Spinal cord (tissue), 10 donors: ENCODE data around the gene IGHMBP2. TPM values are rescaled to one million over a fixed set of nuclear protein-coding genes. Genes with fewer than 3 reads are reported as not detected.
"Not testable (repeated sequence)": the region's sequence is repeated elsewhere in the genome, so short reads cannot be mapped to it uniquely, and the experiment has no call there.

Experiments used
- DNase-seq, 6 donors: peaks; one replicate each; pipeline versions ENCODE4 v3.0.0 to v3.0.0-alpha.2; 2013 to 2015; ENCODE audit warnings: low spot score in 6 of 6, low read depth in 4 of 6
- H3K27ac ChIP-seq: one replicate; pipeline ENCODE4 v1.5.1; 2013; ENCODE audit warnings: low read depth, low read length, control low read depth
- H3K27me3 ChIP-seq: one replicate; pipeline ENCODE4 v1.6.1; 2013; ENCODE audit warnings: low read length; ENCODE audit not compliant: control insufficient read depth, insufficient read depth
- H3K36me3 ChIP-seq: one replicate; pipeline ENCODE4 v1.6.1; 2013; ENCODE audit warnings: low read length; ENCODE audit not compliant: control insufficient read depth, insufficient read depth
- H3K4me1 ChIP-seq: one replicate; pipeline ENCODE4 v1.6.1; 2013; ENCODE audit warnings: low read length; ENCODE audit not compliant: control insufficient read depth, insufficient read depth
- H3K4me3 ChIP-seq: one replicate; pipeline ENCODE4 v1.5.1; 2013; ENCODE audit warnings: low read depth, low read length, control low read depth
- H3K9me3 ChIP-seq: one replicate; pipeline ENCODE4 v1.6.1; 2013; ENCODE audit warnings: low read length; ENCODE audit not compliant: control insufficient read depth, insufficient read depth
- WGBS: methylation state at CpG from one replicate; pipeline ENCODE4 v1.1.5; 2013; ENCODE audit warnings: missing lambda C conversion rate; ENCODE audit not compliant: insufficient coverage; 5-methylcytosine and 5-hydroxymethylcytosine counted together
- long read RNA-seq, 4 donors: transcript quantifications; one replicate each; lab custom pipeline, GENCODE V29; 2026
- polyA plus RNA-seq, 2 donors: library from polyadenylated mRNA; unstranded; fragments of 120-200 nt; gene quantifications; one replicate each; pipeline ENCODE4 v1.2.1, GENCODE V29; 2013; ENCODE audit not compliant: insufficient read length in 2 of 2
- total RNA-seq, 2 donors: library from RNA; depleted of rRNA in 1 of 2; stranded (reverse); fragments of 120-200 nt in 1 of 2; fragments of >200 nt in 1 of 2; gene quantifications; one replicate each; pipeline versions ENCODE4 v1.2.3 to v1.2.4, GENCODE V29; 2013 to 2014
- donor health status: healthy.

The IGHMBP2 gene
- total RNA-seq (10 to 100 TPM; 11.4 to 12.7 TPM), polyA plus RNA-seq (10 to 100 TPM; 19.4 to 28.1 TPM)
- long read RNA-seq, donor 1, partial matches to known transcripts = 0 of 4 reads
- long read RNA-seq, donor 1, other reads (novel, unspliced or antisense) = 0 of 4 reads
- long read RNA-seq, donor 2, partial matches to known transcripts = 0 of 2 reads
- long read RNA-seq, donor 2, other reads (novel, unspliced or antisense) = 0 of 2 reads
- long read RNA-seq, donor 3, partial matches to known transcripts = 0 of 1 reads
- long read RNA-seq, donor 3, other reads (novel, unspliced or antisense) = 0 of 1 reads
- long read RNA-seq, donor 4, partial matches to known transcripts = 0 of 1 reads
- long read RNA-seq, donor 4, other reads (novel, unspliced or antisense) = 0 of 1 reads

GRCh38 chr11:68903288-68904247 is at the start of gene IGHMBP2, which contains the start of gene MRPL21:
IGHMBP2 (plus strand) TSS chr11:68903891; CDS start chr11:68903953, 62 bp downstream.
MRPL21 (minus strand) TSS chr11:68903832; CDS start chr11:68903810, 22 bp downstream.
- under 1% methylated on average over 78 of the region's 78 CpGs for WGBS
- peak within 1 kb of the TSS; percentile 50 for H3K27ac ChIP-seq
- no peaks in the 10 kb centered on the region for H3K9me3 ChIP-seq
- peaks cover 37% of the 10 kb centered on the region for H3K36me3 ChIP-seq
- H3K27me3 ChIP-seq = no peaks in the 10 kb centered on the region
- peak in 5 of 6 donors; percentile 69 to 94 (median 78) for DNase-seq
- peaks cover 17% of the 10 kb centered on the region for H3K4me1 ChIP-seq
- peak within 1 kb of the TSS; percentile 99 for H3K4me3 ChIP-seq

GRCh38 chr11:68854273-68854958 is 49.3 kb upstream of the IGHMBP2 start:
- Histone ChIP-seq H3K4me1 (peaks cover 21% of the 10 kb centered on the region), H3K9me3 (no peaks in the 10 kb centered on the region), H3K27ac (no peak overlapping the region), H3K4me3 (peak overlapping the region; percentile 48), H3K27me3 (peaks cover 34% of the 10 kb centered on the region), H3K36me3 (no peaks in the 10 kb centered on the region)
- WGBS = 8% methylated on average over 27 of the region's 42 CpGs
- no peak for DNase-seq

- peaks cover 21% of the 10 kb centered on the region for H3K4me1 ChIP-seq
- WGBS = under 1% methylated on average over 60 of the region's 62 CpGs
- H3K36me3 ChIP-seq = no peaks in the 10 kb centered on the region
- H3K27me3 ChIP-seq = peaks cover 34% of the 10 kb centered on the region
- DNase-seq = no peak
- peak overlapping the region; percentile 48 for H3K4me3 ChIP-seq
- no peaks in the 10 kb centered on the region for H3K9me3 ChIP-seq
- H3K27ac ChIP-seq = peak overlapping the region; percentile 52
Observed at GRCh38 chr11:68855205-68855981, 48.3 kb upstream of the IGHMBP2 start.

- not testable (repeated sequence) for H3K36me3 ChIP-seq
- WGBS = 96% methylated on average over 11 of the region's 21 CpGs
- peaks cover 34% of the 10 kb centered on the region for H3K27me3 ChIP-seq
Observed at GRCh38 chr11:68856425-68857030, 47.2 kb upstream of the IGHMBP2 start.

GRCh38 chr11:68857037-68857586 is 46.6 kb upstream of the IGHMBP2 start:
- Histone ChIP-seq H3K27me3 (peaks cover 30% of the 10 kb centered on the region), H3K36me3 (no peaks in the 10 kb centered on the region), H3K9me3 (no peaks in the 10 kb centered on the region), H3K4me1 (peaks cover 21% of the 10 kb centered on the region), H3K4me3 (no peak overlapping the region), H3K27ac (no peak overlapping the region)
- 100% methylated on average over 2 of the region's 8 CpGs for WGBS
- DNase-seq = no peak

More at GRCh38 chr11:68856425-68857030, 47.2 kb upstream of the IGHMBP2 start:
- not testable (repeated sequence) for H3K9me3 ChIP-seq, DNase-seq, H3K27ac ChIP-seq, H3K4me3 ChIP-seq
- peaks cover 21% of the 10 kb centered on the region for H3K4me1 ChIP-seq

GRCh38 chr11:68859123-68859522 is 44.6 kb upstream of the IGHMBP2 start:
- Histone ChIP-seq H3K9me3 (no peaks in the 10 kb centered on the region), H3K4me3 (no peak overlapping the region), H3K27ac (no peak overlapping the region), H3K27me3 (peaks cover 17% of the 10 kb centered on the region), H3K4me1 (peaks cover 16% of the 10 kb centered on the region), H3K36me3 (no peaks in the 10 kb centered on the region)
- no peak for DNase-seq
- WGBS = 90% methylated on average over 2 of the region's 8 CpGs

GRCh38 chr11:68862421-68862820 is 41.3 kb upstream of the IGHMBP2 start:
- H3K9me3 ChIP-seq = no peaks in the 10 kb centered on the region
- no peak for DNase-seq
- 90% methylated on average over 3 of the region's 6 CpGs for WGBS

GRCh38 chr11:68863553-68864265 is 40.0 kb upstream of the IGHMBP2 start:
- H3K36me3 ChIP-seq = peaks cover 6% of the 10 kb centered on the region

More at GRCh38 chr11:68862421-68862820, 41.3 kb upstream of the IGHMBP2 start:
- H3K27me3 ChIP-seq = no peaks in the 10 kb centered on the region
- no peak overlapping the region for H3K27ac ChIP-seq
- peaks cover 6% of the 10 kb centered on the region for H3K36me3 ChIP-seq
- H3K4me1 ChIP-seq = no peaks in the 10 kb centered on the region
- H3K4me3 ChIP-seq = no peak overlapping the region

More at GRCh38 chr11:68863553-68864265, 40.0 kb upstream of the IGHMBP2 start:
- no peak overlapping the region for H3K27ac ChIP-seq
- H3K27me3 ChIP-seq = no peaks in the 10 kb centered on the region
- no peaks in the 10 kb centered on the region for H3K4me1 ChIP-seq
- no peaks in the 10 kb centered on the region for H3K9me3 ChIP-seq
- H3K4me3 ChIP-seq = no peak overlapping the region
- WGBS = 100% methylated on average over 1 of the region's 3 CpGs
- DNase-seq = no peak
